Panc1 (cell line): ENCODE measurements around the gene METTL9. TPM values are rescaled to one million over a fixed set of nuclear protein-coding genes. Genes with fewer than 3 reads are reported as not detected.
"Not testable (repeated sequence)": the region's sequence is repeated elsewhere in the genome, so short reads cannot be mapped to it uniquely, and the experiment has no call there.

ENCODE experiments used
- ATAC-seq: fragments of 200-7000 bp; cut with Tn5 transposase; 2 replicates; pipeline ENCODE4 v1.9.1; 2020; ENCODE audit warnings: mild to moderate bottlenecking, moderate library complexity
- BruUV-seq: library from RNA; stranded (reverse); fragments of 400-500 nt; replicated peaks from 2 replicates; lab custom pipeline; 2021; lab: Mats Ljungman, UMichigan
- CTCF ChIA-PET: fragments of 300-600 bp; sonication (Branson Sonifier 250); formaldehyde crosslinking; loops from one replicate; lab custom pipeline; 2022; ENCODE audit warnings: antibody characterized with exemption; lab: Charles Lee
- POLR2A ChIA-PET: fragments of 300-600 bp; sonication (Branson Sonifier 250); formaldehyde crosslinking; loops from one replicate; lab custom pipeline; 2022; ENCODE audit warnings: antibody characterized with exemption; lab: Charles Lee
- DNase-seq: peaks from one replicate; pipeline ENCODE4 v3.0.0-alpha.2; 2010; ENCODE audit warnings: low read depth, low spot score
- H3K27ac ChIP-seq: 2 replicates; pipeline ENCODE4 v1.5.1; 2011; ENCODE audit warnings: mild to moderate bottlenecking, low read length, inconsistent platforms
- H3K27me3 ChIP-seq: fragments of 200-500 bp; sonication (Bioruptor generic); 2 replicates; pipeline ENCODE4 v1.6.0; 2014; ENCODE audit warnings: low read length, inconsistent platforms; ENCODE audit not compliant: control insufficient read depth, insufficient read depth
- H3K36me3 ChIP-seq: fragments of 200-500 bp; sonication (Bioruptor generic); 2 replicates; pipeline ENCODE4 v1.5.1; 2014; ENCODE audit warnings: inconsistent platforms, mild to moderate bottlenecking, low read length, moderate library complexity; ENCODE audit not compliant: control insufficient read depth, insufficient read depth
- H3K4me1 ChIP-seq: 2 replicates; pipeline ENCODE4 v1.5.1; 2011; ENCODE audit warnings: inconsistent platforms, mild to moderate bottlenecking, low read length, moderate library complexity; ENCODE audit not compliant: control insufficient read depth, insufficient read depth
- H3K4me3 ChIP-seq, 2 experiments: 2 replicates each; pipeline ENCODE4 v1.5.1; 2011 to 2012; ENCODE audit warnings: low read depth in 2 of 2, low read length in 2 of 2, mild to moderate bottlenecking in 2 of 2, inconsistent platforms in 1 of 2, moderate library complexity in 1 of 2
- H3K9me3 ChIP-seq: fragments of 200-500 bp; sonication (Bioruptor generic); 2 replicates; pipeline ENCODE4 v1.5.1; 2014; ENCODE audit warnings: low read depth, mild to moderate bottlenecking, inconsistent platforms, low read length, moderate library complexity; ENCODE audit not compliant: control insufficient read depth, insufficient read depth
- CTCF ChIP-seq: fragments of 450-650 bp; IDR thresholded peaks from 2 replicates; pipeline ENCODE4 v1.5.1; 2017; ENCODE audit warnings: mild to moderate bottlenecking
- POLR2AphosphoS5 ChIP-seq: IDR thresholded peaks from 2 replicates; pipeline ENCODE4 v1.6.1; 2012; ENCODE audit warnings: mild to moderate bottlenecking, low read depth, low read length, moderate library complexity
- REST ChIP-seq, 2 experiments: IDR thresholded peaks; 2 replicates each; pipeline ENCODE4 v1.6.1; 2011 to 2012; ENCODE audit warnings: low read depth in 2 of 2, control low read depth in 1 of 2, low read length in 1 of 2, mild to moderate bottlenecking in 1 of 2, moderate library complexity in 1 of 2; ENCODE audit not compliant: insufficient read depth in 1 of 2
- SIN3A ChIP-seq: IDR thresholded peaks from 2 replicates; pipeline ENCODE4 v1.6.1; 2012; ENCODE audit warnings: low read depth, mild to moderate bottlenecking, low read length, moderate library complexity, borderline replicate concordance; ENCODE audit not compliant: insufficient read depth
- TCF7L2 ChIP-seq: IDR thresholded peaks from 2 replicates; pipeline ENCODE4 v1.6.1; 2011; ENCODE audit warnings: mild to moderate bottlenecking, low read depth, low read length, inconsistent platforms
- in situ Hi-C: cut with HindIII; loops from 2 replicates; pipeline ENCODE4 v1.10.0; 2016; ENCODE audit warnings: low sequenced_read_pairs, low pct_unique_long_range_greater_than_20kb
- intact Hi-C: fragments of 100-400 bp; cut with micrococcal nuclease; formaldehyde crosslinking; loops from one replicate; pipeline ENCODE4 v1.10.0; 2022; ENCODE audit not compliant: unreplicated experiment
- total RNA-seq: library from RNA; stranded (reverse); gene quantifications from one replicate; pipeline ENCODE4 v1.2.1, GENCODE V29; 2021; ENCODE audit not compliant: unreplicated experiment

Gene METTL9
- total RNA-seq, 1 experiment from 2014 or later, result 86.1 TPM

- no peak overlapping the region for H3K27ac ChIP-seq
- DNase-seq (no peak), ATAC-seq (no peak)
- ChIA-PET CTCF (no interaction called here), POLR2A (no interaction called here)
- no TSS peak for BruUV-seq
- H3K4me3 ChIP-seq, result no peak overlapping the region
- no peaks in the 10 kb centered on the region for H3K36me3 ChIP-seq
- H3K4me1 ChIP-seq, result 0 out of 2 replicates have a peak, but pooled peaks cover 2% of the 10 kb centered on the region
- H3K9me3 ChIP-seq, result no peaks in the 10 kb centered on the region
- intact Hi-C loops, result no loop called here
- in situ Hi-C loops, result no loop called here
- TF ChIP-seq SIN3A, result no peak
- TF ChIP-seq POLR2AphosphoS5, result no peak
- TF ChIP-seq TCF7L2, result no peak
- no peak for TF ChIP-seq CTCF
- TF ChIP-seq REST (IDR thresholded peaks at IDR 0.05; ENCODE audit: insufficient read depth in 1 of 2, low read depth in 2 of 2, low read length in 1 of 2), result no peak
- no peaks in the 10 kb centered on the region for H3K27me3 ChIP-seq
Measured at GRCh38 chr16:21647562-21648164, 48.3 kb downstream of the METTL9 start.

DNA sequence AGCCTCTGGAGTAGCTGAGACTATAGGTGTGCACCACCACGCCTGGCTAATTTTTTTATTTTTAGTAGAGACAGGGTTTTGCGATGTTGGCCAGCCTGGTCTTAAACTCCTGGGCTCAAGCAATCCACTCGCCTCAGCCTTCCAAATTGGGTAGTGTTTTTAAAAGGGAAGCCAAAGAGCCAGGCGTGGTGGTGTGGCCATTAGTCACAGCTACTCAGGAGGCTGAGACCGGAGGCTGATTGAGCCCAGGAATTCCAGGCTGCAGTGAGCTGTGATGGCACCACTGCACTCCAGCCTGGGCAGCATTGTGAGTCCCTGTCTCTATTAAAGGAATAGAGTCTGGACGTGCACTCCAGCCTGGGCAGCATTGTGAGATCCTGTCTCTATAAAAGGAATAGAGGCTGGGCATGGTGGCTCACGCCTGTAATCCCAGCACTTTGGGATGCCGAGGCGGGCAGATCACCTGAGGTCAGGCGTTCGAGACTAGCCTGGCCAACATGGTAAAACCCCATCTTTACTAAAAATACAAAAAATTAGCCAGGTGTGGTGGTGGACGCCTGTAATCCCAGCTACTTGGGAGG is 50.5 kb downstream of the METTL9 start:
- H3K9me3 ChIP-seq, ATAC-seq, BruUV-seq, DNase-seq, H3K36me3 ChIP-seq, H3K27me3 ChIP-seq, H3K27ac ChIP-seq, intact Hi-C loops, H3K4me3 ChIP-seq, in situ Hi-C loops, H3K4me1 ChIP-seq, CTCF ChIA-PET: not testable (repeated sequence)
- POLR2A ChIA-PET, result interaction anchor here (0.6 kb wide), 1 partner anchor 17 kb away, joined by 6 read pairs; no protein-coding TSS in a partner anchor

GRCh38 chr16:21650521-21650920 is 51.1 kb downstream of the METTL9 start:
- Histone ChIP-seq H3K4me1 (no peaks in the 10 kb centered on the region), H3K9me3 (no peaks in the 10 kb centered on the region), H3K4me3 (no peak overlapping the region), H3K36me3 (no peaks in the 10 kb centered on the region), H3K27ac (no peak overlapping the region), H3K27me3 (no peaks in the 10 kb centered on the region)
- TF ChIP-seq CTCF, result no peak
- TF ChIP-seq POLR2AphosphoS5, result no peak
- TF ChIP-seq SIN3A, result no peak
- TF ChIP-seq TCF7L2, result no peak
- TF ChIP-seq REST (IDR thresholded peaks at IDR 0.05; ENCODE audit: insufficient read depth in 1 of 2, low read depth in 2 of 2, low read length in 1 of 2), result no peak
- CTCF ChIA-PET, result no interaction called here
- in situ Hi-C loops, result no loop called here
- DNase-seq, result no peak
- intact Hi-C loops, result no loop called here
- no TSS peak for BruUV-seq
- POLR2A ChIA-PET, result no interaction called here
- ATAC-seq, result no peak
